Osteoblast (primary cell): ENCODE data around the gene MAPKAP1. TPM values are rescaled to one million over a fixed set of nuclear protein-coding genes. Genes with fewer than 3 reads are reported as not detected.

Experiments used
- DNase-seq: peaks from one replicate; pipeline ENCODE4 v3.0.0; 2011; ENCODE audit warnings: low spot score, mixed read lengths; ENCODE audit not compliant: insufficient read length; ENCODE audit errors: missing footprints
- H2AFZ ChIP-seq: 2 replicates; pipeline ENCODE4 v1.6.0; 2011; ENCODE audit warnings: mild to moderate bottlenecking, low read length
- H3K27ac ChIP-seq: 2 replicates; pipeline ENCODE4 v1.5.1; 2011; ENCODE audit warnings: mild to moderate bottlenecking, low read depth, low read length, moderate library complexity
- H3K27me3 ChIP-seq: 2 replicates; pipeline ENCODE4 v1.6.0; 2012; ENCODE audit warnings: mild to moderate bottlenecking, control low read depth, inconsistent platforms, low read length, moderate library complexity; ENCODE audit not compliant: insufficient read depth
- H3K36me3 ChIP-seq: 2 replicates; pipeline ENCODE4 v1.5.1; 2011; ENCODE audit warnings: mild to moderate bottlenecking, low read length, control low read depth, moderate library complexity; ENCODE audit not compliant: insufficient read depth
- H3K4me1 ChIP-seq: 2 replicates; pipeline ENCODE4 v1.5.1; 2011; ENCODE audit warnings: mild to moderate bottlenecking, low read length, control low read depth, moderate library complexity; ENCODE audit not compliant: insufficient read depth
- H3K4me2 ChIP-seq: 2 replicates; pipeline ENCODE4 v1.6.0; 2011; ENCODE audit warnings: mild to moderate bottlenecking, low read length; ENCODE audit not compliant: insufficient read depth
- H3K4me3 ChIP-seq: fragments of 200-600 bp; sonication (generic); 3 replicates; pipeline ENCODE4 v1.5.1; 2012; ENCODE audit warnings: mild to moderate bottlenecking, low read length, inconsistent platforms; ENCODE audit not compliant: insufficient read depth
- H3K79me2 ChIP-seq: 2 replicates; pipeline ENCODE4 v1.6.0; 2012; ENCODE audit warnings: mild to moderate bottlenecking, low read length, control low read depth, inconsistent platforms; ENCODE audit not compliant: insufficient read depth
- H3K9me3 ChIP-seq: 2 replicates; pipeline ENCODE4 v1.5.1; 2011; ENCODE audit warnings: low read depth, low read length, control low read depth
- H4K20me1 ChIP-seq: 2 replicates; pipeline ENCODE4 v1.6.0; 2012; ENCODE audit warnings: mild to moderate bottlenecking, low read length, control low read depth; ENCODE audit not compliant: insufficient read depth
- total RNA-seq: library from RNA; depleted of rRNA; stranded (reverse); fragments of >200 nt; gene quantifications from 2 replicates; pipeline ENCODE4 v1.2.3, GENCODE V29; 2012
- TF ChIP-seq, protein P1 (sequence below): IDR thresholded peaks from 2 replicates; pipeline ENCODE4 v1.5.1; 2011; ENCODE audit warnings: mild to moderate bottlenecking, low read depth, low read length, moderate library complexity; ENCODE audit errors: extremely low read depth

Gene MAPKAP1
- total RNA-seq, 1 donor, result 72.4 TPM

DNA sequence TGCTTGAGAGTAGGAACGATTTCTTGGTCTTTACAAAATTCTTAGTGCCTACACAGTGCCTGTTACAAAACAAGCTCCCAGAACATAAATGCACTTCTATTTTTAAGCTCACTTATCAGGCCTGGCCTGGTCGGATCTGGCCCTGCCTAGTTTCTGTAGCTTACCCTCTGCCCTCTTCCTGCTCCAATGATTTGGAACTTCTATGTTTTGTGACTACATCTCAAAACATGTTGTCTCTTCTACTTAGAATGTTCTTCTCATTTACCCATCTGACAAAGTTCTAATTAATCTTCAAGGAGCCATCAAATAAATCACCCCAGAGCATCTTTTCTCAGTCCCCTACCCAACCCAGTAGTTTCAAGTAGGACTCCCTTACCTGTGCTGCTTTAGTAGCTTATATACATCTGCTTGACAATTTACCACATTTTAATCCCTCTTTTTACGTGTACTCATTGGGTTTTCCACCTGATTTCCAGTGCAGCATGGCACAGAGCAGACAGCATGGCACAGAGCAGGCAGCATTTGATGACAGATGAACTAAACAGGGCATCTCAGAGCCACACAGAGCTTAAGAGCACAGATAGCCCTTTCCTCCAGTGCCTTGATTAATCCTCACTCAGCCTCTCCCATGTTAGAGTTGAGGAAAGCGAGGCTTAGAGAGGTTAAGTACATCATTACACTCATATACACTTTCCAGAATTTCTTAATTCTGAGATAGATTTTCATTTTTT, 171.9 kb downstream of the MAPKAP1 start:
- H3K4me2 ChIP-seq, result no peak overlapping the region
- no peak overlapping the region for H3K4me3 ChIP-seq
- H3K36me3 ChIP-seq, result no peaks in the 10 kb centered on the region
- H2AFZ ChIP-seq, result no peak overlapping the region
- no peak overlapping the region for H3K27ac ChIP-seq
- no peak for DNase-seq
- H3K79me2 ChIP-seq, result peaks cover 5% of the 10 kb centered on the region
- H3K4me1 ChIP-seq, result peaks cover 28% of the 10 kb centered on the region
- H3K27me3 ChIP-seq, result no peaks in the 10 kb centered on the region
- no peaks in the 10 kb centered on the region for H4K20me1 ChIP-seq
- TF ChIP-seq, protein P1, sequence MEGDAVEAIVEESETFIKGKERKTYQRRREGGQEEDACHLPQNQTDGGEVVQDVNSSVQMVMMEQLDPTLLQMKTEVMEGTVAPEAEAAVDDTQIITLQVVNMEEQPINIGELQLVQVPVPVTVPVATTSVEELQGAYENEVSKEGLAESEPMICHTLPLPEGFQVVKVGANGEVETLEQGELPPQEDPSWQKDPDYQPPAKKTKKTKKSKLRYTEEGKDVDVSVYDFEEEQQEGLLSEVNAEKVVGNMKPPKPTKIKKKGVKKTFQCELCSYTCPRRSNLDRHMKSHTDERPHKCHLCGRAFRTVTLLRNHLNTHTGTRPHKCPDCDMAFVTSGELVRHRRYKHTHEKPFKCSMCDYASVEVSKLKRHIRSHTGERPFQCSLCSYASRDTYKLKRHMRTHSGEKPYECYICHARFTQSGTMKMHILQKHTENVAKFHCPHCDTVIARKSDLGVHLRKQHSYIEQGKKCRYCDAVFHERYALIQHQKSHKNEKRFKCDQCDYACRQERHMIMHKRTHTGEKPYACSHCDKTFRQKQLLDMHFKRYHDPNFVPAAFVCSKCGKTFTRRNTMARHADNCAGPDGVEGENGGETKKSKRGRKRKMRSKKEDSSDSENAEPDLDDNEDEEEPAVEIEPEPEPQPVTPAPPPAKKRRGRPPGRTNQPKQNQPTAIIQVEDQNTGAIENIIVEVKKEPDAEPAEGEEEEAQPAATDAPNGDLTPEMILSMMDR, result no peak
- no peaks in the 10 kb centered on the region for H3K9me3 ChIP-seq

DNA sequence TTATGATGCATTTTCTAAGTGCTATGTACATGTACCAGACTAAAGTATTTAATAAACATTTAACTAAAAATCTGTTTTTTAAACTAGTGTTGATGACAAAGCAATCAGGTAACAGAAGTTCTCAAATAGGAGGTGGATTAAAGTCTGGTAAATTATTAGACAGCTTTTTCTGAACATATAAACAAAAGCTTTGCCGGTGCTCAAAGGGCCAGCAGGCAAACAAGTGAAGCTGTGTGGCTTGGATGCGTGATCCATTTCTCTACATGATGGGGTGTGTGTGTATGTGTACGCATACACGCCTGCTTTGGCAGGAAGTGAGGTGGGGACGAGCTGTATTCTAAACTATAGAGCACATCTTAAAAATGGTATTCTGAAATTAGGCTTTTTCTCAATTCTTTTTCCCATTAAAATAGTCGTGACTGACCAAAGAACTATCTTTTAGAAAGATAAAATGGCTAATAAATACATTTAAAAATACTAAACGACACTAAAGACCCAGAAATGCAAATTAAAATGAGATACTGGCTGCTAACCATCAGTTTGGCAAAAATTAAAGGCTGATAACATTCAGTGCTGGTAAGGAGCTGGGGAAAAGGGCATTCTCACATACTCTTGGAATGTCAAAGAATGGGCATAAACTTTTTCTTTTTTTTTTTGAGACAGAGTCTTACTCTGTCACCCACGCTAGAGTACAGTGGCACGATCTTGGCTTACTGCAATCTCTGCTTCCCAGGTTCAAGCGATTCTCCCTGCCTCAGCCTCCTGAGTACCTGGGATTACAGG, 174.0 kb downstream of the MAPKAP1 start:
- no peaks in the 10 kb centered on the region for H3K9me3 ChIP-seq
- no peak overlapping the region for H3K27ac ChIP-seq
- TF ChIP-seq, protein P1, result no peak
- H3K27me3 ChIP-seq, result no peaks in the 10 kb centered on the region
- H4K20me1 ChIP-seq, result peaks cover 1% of the 10 kb centered on the region
- H3K36me3 ChIP-seq, result no peaks in the 10 kb centered on the region
- H3K4me2 ChIP-seq, result no peak overlapping the region
- H3K4me1 ChIP-seq, result peaks cover 24% of the 10 kb centered on the region
- peaks cover 5% of the 10 kb centered on the region for H3K79me2 ChIP-seq
- H2AFZ ChIP-seq, result no peak overlapping the region
- H3K4me3 ChIP-seq, result no peak overlapping the region
- DNase-seq, result no peak

DNA sequence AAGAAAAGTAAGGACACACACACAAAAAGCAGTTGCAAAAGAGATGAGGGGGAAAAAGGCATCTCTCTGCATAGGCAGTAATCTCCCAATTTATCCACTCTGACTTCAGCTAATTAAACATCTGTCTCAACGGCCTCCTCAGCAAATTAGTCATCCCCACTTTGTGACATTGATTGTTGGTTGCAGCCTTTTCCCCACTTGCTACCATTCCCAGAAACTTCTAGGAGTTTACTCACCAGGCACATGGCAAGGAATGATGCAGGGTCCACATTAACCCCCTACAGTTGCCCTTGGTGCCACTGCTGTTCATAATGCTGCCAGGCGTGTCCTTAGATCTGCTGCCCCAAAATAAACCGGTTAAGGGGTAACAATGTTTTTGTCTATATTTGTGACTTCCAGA, 174.6 kb downstream of the MAPKAP1 start:
- Histone ChIP-seq H3K4me3 (no peak overlapping the region), H3K4me2 (no peak overlapping the region), H2AFZ (no peak overlapping the region), H3K79me2 (peaks cover 3% of the 10 kb centered on the region), H3K36me3 (no peaks in the 10 kb centered on the region), H3K9me3 (no peaks in the 10 kb centered on the region), H3K4me1 (peaks cover 18% of the 10 kb centered on the region), H3K27ac (no peak overlapping the region), H4K20me1 (peaks cover 2% of the 10 kb centered on the region), H3K27me3 (no peaks in the 10 kb centered on the region)
- TF ChIP-seq, protein P1, result no peak
- DNase-seq, result no peak
